Measurements from ENCODE around the gene CTSV. TPM values are rescaled to one million over a fixed set of nuclear protein-coding genes. Genes with fewer than 3 reads are reported as not detected.

Gene CTSV
- total RNA-seq, 1 experiment from 2014 or later = 82.2 TPM

DNA sequence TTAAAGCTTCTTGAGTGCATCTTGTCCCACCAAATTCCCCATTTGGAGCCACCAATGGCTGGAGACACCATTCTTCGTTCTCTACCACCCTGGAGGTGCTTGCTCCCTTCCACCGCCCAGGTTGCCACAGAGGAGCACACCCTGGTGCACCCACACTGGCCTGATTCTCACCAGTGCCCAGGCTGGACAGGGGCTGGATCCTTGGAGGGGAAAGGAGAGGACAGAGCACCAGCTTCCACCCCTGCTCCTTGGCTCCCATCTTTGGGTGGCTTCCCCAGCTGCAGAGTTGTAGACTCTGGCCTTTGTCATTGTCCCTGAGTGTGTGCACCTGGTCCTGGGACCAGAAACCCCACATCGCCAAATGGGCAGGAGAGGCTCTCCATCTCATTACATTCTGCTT is 21.9 kb upstream of the CTSV start:
- Histone ChIP-seq H4K20me1 (ENCODE audit: control insufficient read depth, insufficient read depth, insufficient read length) (no peaks in the 10 kb centered on the region), H3K4me1 (ENCODE audit: insufficient read depth, low read length) (no peaks in the 10 kb centered on the region; the same call in 1 of the 2 replicates), H3K9ac (ENCODE audit: extremely low read depth, insufficient read length, low read length) (no peak overlapping the region), H2BK120ac (ENCODE audit: low read depth, low read length, poor library complexity, severe bottlenecking) (no peak overlapping the region), H3K56ac (ENCODE audit: insufficient read length, low read depth, low read length) (no peak overlapping the region), H4K5ac (ENCODE audit: insufficient read length, low read depth, low read length) (no peak overlapping the region), H3K4me2 (ENCODE audit: insufficient read depth, insufficient read length, low read length) (no peak overlapping the region), H3K4ac (ENCODE audit: low read depth, low read length) (no peak overlapping the region), H3K9me3 (ENCODE audit: control insufficient read depth, low read depth, low read length) (no peaks in the 10 kb centered on the region), H3K79me1 (ENCODE audit: insufficient read depth, low read depth, low read length, poor library complexity, severe bottlenecking) (no peaks in the 10 kb centered on the region), H3K79me2 (ENCODE audit: insufficient read depth, low read length) (no peaks in the 10 kb centered on the region), H3T11ph (ENCODE audit: low read length) (no peak overlapping the region), H2BK15ac (ENCODE audit: low read depth, low read length) (no peak overlapping the region), H4K91ac (ENCODE audit: insufficient read length, low read depth, low read length) (no peak overlapping the region), H2BK20ac (ENCODE audit: low read depth, low read length, poor library complexity, severe bottlenecking) (no peak overlapping the region), H3K18ac (ENCODE audit: insufficient read length, low read depth, low read length) (no peak overlapping the region), H4K8ac (replicated peaks; ENCODE audit: insufficient read length, low read depth, low read length) (no peak overlapping the region), H2BK5ac (ENCODE audit: insufficient read length, low read length) (no peak overlapping the region), H3K14ac (ENCODE audit: insufficient read depth, low read length) (no peak overlapping the region), H2AFZ (ENCODE audit: low read length) (no peak overlapping the region), H3K23me2 (ENCODE audit: insufficient read length, low read depth, low read length, poor library complexity, severe bottlenecking) (no peaks in the 10 kb centered on the region), H3K27me3 (ENCODE audit: insufficient read depth, low read length) (no peaks in the 10 kb centered on the region), H2AK5ac (ENCODE audit: insufficient read length, low read length) (no peak overlapping the region), H3K23ac (ENCODE audit: insufficient read length, low read depth, low read length) (no peak overlapping the region), H3K27ac (ENCODE audit: insufficient read length, low read depth, low read length) (no peak overlapping the region), H2BK12ac (ENCODE audit: insufficient read length, low read depth, low read length) (no peak overlapping the region)
- Mint-ChIP-seq H3K27me3 (ENCODE audit: low read depth) (peaks cover 2% of the 10 kb centered on the region), H3K27ac (no peak overlapping the region), H3K4me3 (no peak overlapping the region), H3K36me3 (ENCODE audit: insufficient read depth in 1 of 3, low read depth in 3 of 3) (no peaks in the 10 kb centered on the region), H3K4me1 (peaks cover 5 to 10% of the 10 kb centered on the region in 2 experiments; a peak in 2 of 4 replicates), H3K9me3 (0 out of 5 replicates have a peak, but pooled peaks cover 0 to 2% of the 10 kb centered on the region in 2 experiments)
- TF ChIP-seq, protein P1, sequence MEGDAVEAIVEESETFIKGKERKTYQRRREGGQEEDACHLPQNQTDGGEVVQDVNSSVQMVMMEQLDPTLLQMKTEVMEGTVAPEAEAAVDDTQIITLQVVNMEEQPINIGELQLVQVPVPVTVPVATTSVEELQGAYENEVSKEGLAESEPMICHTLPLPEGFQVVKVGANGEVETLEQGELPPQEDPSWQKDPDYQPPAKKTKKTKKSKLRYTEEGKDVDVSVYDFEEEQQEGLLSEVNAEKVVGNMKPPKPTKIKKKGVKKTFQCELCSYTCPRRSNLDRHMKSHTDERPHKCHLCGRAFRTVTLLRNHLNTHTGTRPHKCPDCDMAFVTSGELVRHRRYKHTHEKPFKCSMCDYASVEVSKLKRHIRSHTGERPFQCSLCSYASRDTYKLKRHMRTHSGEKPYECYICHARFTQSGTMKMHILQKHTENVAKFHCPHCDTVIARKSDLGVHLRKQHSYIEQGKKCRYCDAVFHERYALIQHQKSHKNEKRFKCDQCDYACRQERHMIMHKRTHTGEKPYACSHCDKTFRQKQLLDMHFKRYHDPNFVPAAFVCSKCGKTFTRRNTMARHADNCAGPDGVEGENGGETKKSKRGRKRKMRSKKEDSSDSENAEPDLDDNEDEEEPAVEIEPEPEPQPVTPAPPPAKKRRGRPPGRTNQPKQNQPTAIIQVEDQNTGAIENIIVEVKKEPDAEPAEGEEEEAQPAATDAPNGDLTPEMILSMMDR (conservative IDR thresholded peaks at IDR 0.05) = no peak
- WGBS (ENCODE audit: extremely low coverage, insufficient read length, low lambda C conversion rate) = no CpG with 5 or more reads among the region's 3 CpGs
- no peak for DNase-seq

Data from H9 (cell line).